ENCODE measurements around the gene MICAL2. TPM values are rescaled to one million over a fixed set of nuclear protein-coding genes. Genes with fewer than 3 reads are reported as not detected.

Gene MICAL2
- total RNA-seq, 1 donor from 2014 or later: 510 TPM

GRCh38 chr11:12132790-12133145 lies 22.4 kb downstream of the MICAL2 start:
- H3K4me1 Mint-ChIP-seq: peaks cover 53% of the 10 kb centered on the region
- DNase-seq: no peak
- H3K9me3 Mint-ChIP-seq: no peaks in the 10 kb centered on the region
- peak overlapping the region; percentile 73 for H3K27ac Mint-ChIP-seq
- intact Hi-C loops (cut with micrococcal nuclease): no loop called here
- H3K27me3 Mint-ChIP-seq: no peaks in the 10 kb centered on the region
- peaks cover 28% of the 10 kb centered on the region for H3K36me3 Mint-ChIP-seq (ENCODE audit: low read depth)
- no peak overlapping the region for H3K4me3 Mint-ChIP-seq

GRCh38 chr11:12133547-12134235 lies 23.3 kb downstream of the MICAL2 start:
- H3K9me3 Mint-ChIP-seq: no peaks in the 10 kb centered on the region
- intact Hi-C loops (cut with micrococcal nuclease): loop anchor here (2.0 kb wide), 1 partner anchor 21 kb away; no protein-coding TSS in a partner anchor
- H3K27ac Mint-ChIP-seq: peak overlapping the region; percentile 81
- no peak for DNase-seq
- peaks cover 30% of the 10 kb centered on the region for H3K36me3 Mint-ChIP-seq (ENCODE audit: low read depth)
- peaks cover 48% of the 10 kb centered on the region for H3K4me1 Mint-ChIP-seq
- H3K4me3 Mint-ChIP-seq: peak overlapping the region; percentile 56
- H3K27me3 Mint-ChIP-seq: no peaks in the 10 kb centered on the region

GRCh38 chr11:12134236-12134585 lies 23.8 kb downstream of the MICAL2 start:
- DNase-seq: peak; percentile 74
- no peaks in the 10 kb centered on the region for H3K9me3 Mint-ChIP-seq
- peaks cover 33% of the 10 kb centered on the region for H3K36me3 Mint-ChIP-seq (ENCODE audit: low read depth)
- intact Hi-C loops (cut with micrococcal nuclease): loop anchor here (2.0 kb wide), 1 partner anchor 21 kb away; no protein-coding TSS in a partner anchor
- H3K27me3 Mint-ChIP-seq: no peaks in the 10 kb centered on the region
- H3K4me3 Mint-ChIP-seq: peak overlapping the region; percentile 56
- peaks cover 47% of the 10 kb centered on the region for H3K4me1 Mint-ChIP-seq
- peak overlapping the region; percentile 81 for H3K27ac Mint-ChIP-seq

GRCh38 chr11:12135185-12135584 lies 24.8 kb downstream of the MICAL2 start:
- H3K36me3 Mint-ChIP-seq (ENCODE audit: low read depth): peaks cover 33% of the 10 kb centered on the region
- H3K27ac Mint-ChIP-seq: peak overlapping the region; percentile 52
- intact Hi-C loops (cut with micrococcal nuclease): loop anchor here (2.0 kb wide), 1 partner anchor 22 kb away; no protein-coding TSS in a partner anchor
- no peak overlapping the region for H3K4me3 Mint-ChIP-seq
- peaks cover 48% of the 10 kb centered on the region for H3K4me1 Mint-ChIP-seq
- no peaks in the 10 kb centered on the region for H3K27me3 Mint-ChIP-seq
- DNase-seq: no peak
- no peaks in the 10 kb centered on the region for H3K9me3 Mint-ChIP-seq

GRCh38 chr11:12137005-12137690 lies 26.8 kb downstream of the MICAL2 start:
- Mint-ChIP-seq H3K27ac (peak overlapping the region; percentile 46), H3K4me1 (peaks cover 60% of the 10 kb centered on the region), H3K36me3 (ENCODE audit: low read depth) (peaks cover 48% of the 10 kb centered on the region), H3K4me3 (no peak overlapping the region), H3K27me3 (no peaks in the 10 kb centered on the region), H3K9me3 (peaks cover 11% of the 10 kb centered on the region)
- intact Hi-C loops (cut with micrococcal nuclease): no loop called here
- DNase-seq: no peak

- H3K27me3 Mint-ChIP-seq: no peaks in the 10 kb centered on the region
- peaks cover 53% of the 10 kb centered on the region for H3K36me3 Mint-ChIP-seq (ENCODE audit: low read depth)
- intact Hi-C loops (cut with micrococcal nuclease): loop anchor here (1.0 kb wide), 1 partner anchor 12 kb away; no protein-coding TSS in a partner anchor
- no peak for DNase-seq
- H3K9me3 Mint-ChIP-seq: peaks cover 11% of the 10 kb centered on the region
- H3K4me1 Mint-ChIP-seq: peaks cover 66% of the 10 kb centered on the region
- H3K27ac Mint-ChIP-seq: peak overlapping the region; percentile 90
- no peak overlapping the region for H3K4me3 Mint-ChIP-seq
Observed at GRCh38 chr11:12137938-12138731, 27.7 kb downstream of the MICAL2 start.

GRCh38 chr11:12139144-12139881 lies 28.9 kb downstream of the MICAL2 start:
- peaks cover 56% of the 10 kb centered on the region for H3K36me3 Mint-ChIP-seq (ENCODE audit: low read depth)

GRCh38 chr11:12140186-12140793 lies 29.9 kb downstream of the MICAL2 start:
- Mint-ChIP-seq H3K4me3 (no peak overlapping the region), H3K36me3 (ENCODE audit: low read depth) (peaks cover 56% of the 10 kb centered on the region), H3K9me3 (peaks cover 11% of the 10 kb centered on the region), H3K27me3 (no peaks in the 10 kb centered on the region), H3K4me1 (peaks cover 66% of the 10 kb centered on the region), H3K27ac (peak overlapping the region; percentile 78)
- intact Hi-C loops (cut with micrococcal nuclease): no loop called here
- DNase-seq: no peak

More at GRCh38 chr11:12139144-12139881, 28.9 kb downstream of the MICAL2 start:
- Mint-ChIP-seq H3K9me3 (peaks cover 11% of the 10 kb centered on the region), H3K4me3 (no peak overlapping the region), H3K27ac (peak overlapping the region; percentile 25), H3K27me3 (no peaks in the 10 kb centered on the region), H3K4me1 (peaks cover 66% of the 10 kb centered on the region)
- no peak for DNase-seq
- intact Hi-C loops (cut with micrococcal nuclease): no loop called here

- DNase-seq: no peak
- Mint-ChIP-seq H3K9me3 (peaks cover 13% of the 10 kb centered on the region), H3K4me1 (peaks cover 72% of the 10 kb centered on the region), H3K4me3 (no peak overlapping the region), H3K27ac (peak overlapping the region; percentile 78), H3K36me3 (ENCODE audit: low read depth) (peaks cover 56% of the 10 kb centered on the region), H3K27me3 (no peaks in the 10 kb centered on the region)
- intact Hi-C loops (cut with micrococcal nuclease): no loop called here
Observed at GRCh38 chr11:12141283-12141682, 30.9 kb downstream of the MICAL2 start.

GRCh38 chr11:12142176-12142575 lies 31.8 kb downstream of the MICAL2 start:
- Mint-ChIP-seq H3K9me3 (peaks cover 15% of the 10 kb centered on the region), H3K36me3 (ENCODE audit: low read depth) (peaks cover 64% of the 10 kb centered on the region), H3K4me1 (peaks cover 75% of the 10 kb centered on the region), H3K27me3 (no peaks in the 10 kb centered on the region), H3K27ac (peak overlapping the region; percentile 78), H3K4me3 (peak overlapping the region; percentile 31)
- no peak for DNase-seq
- intact Hi-C loops (cut with micrococcal nuclease): no loop called here

GRCh38 chr11:12142909-12143308 lies 32.5 kb downstream of the MICAL2 start:
- DNase-seq: no peak
- peak overlapping the region; percentile 78 for H3K27ac Mint-ChIP-seq
- peaks cover 69% of the 10 kb centered on the region for H3K36me3 Mint-ChIP-seq (ENCODE audit: low read depth)
- H3K4me1 Mint-ChIP-seq: peaks cover 76% of the 10 kb centered on the region
- H3K27me3 Mint-ChIP-seq: no peaks in the 10 kb centered on the region
- H3K4me3 Mint-ChIP-seq: peak overlapping the region; percentile 38
- intact Hi-C loops (cut with micrococcal nuclease): loop anchor here (1.0 kb wide), 1 partner anchor 8 kb away; no protein-coding TSS in a partner anchor
- H3K9me3 Mint-ChIP-seq: peaks cover 15% of the 10 kb centered on the region

GRCh38 chr11:12143461-12144258 lies 33.3 kb downstream of the MICAL2 start:
- DNase-seq: no peak
- peak overlapping the region; percentile 65 for H3K4me3 Mint-ChIP-seq
- H3K4me1 Mint-ChIP-seq: peaks cover 80% of the 10 kb centered on the region
- intact Hi-C loops (cut with micrococcal nuclease): loop anchor here (1.0 kb wide), 1 partner anchor 8 kb away; no protein-coding TSS in a partner anchor
- H3K27ac Mint-ChIP-seq: peak overlapping the region; percentile 78
- no peaks in the 10 kb centered on the region for H3K27me3 Mint-ChIP-seq
- peaks cover 70% of the 10 kb centered on the region for H3K36me3 Mint-ChIP-seq (ENCODE audit: low read depth)
- H3K9me3 Mint-ChIP-seq: peaks cover 15% of the 10 kb centered on the region

Measured in activated CD4-positive, alpha-beta T cell treated with anti-CD3 and anti-CD28 coated beads, Interleukin-2, amount 10 ng/mL, durations not matched to agents 24 days and 14 days (primary cell).